Measurements from ENCODE around the gene KRT77. TPM values are rescaled to one million over a fixed set of nuclear protein-coding genes. Genes with fewer than 3 reads are reported as not detected.

KRT77 gene
- total RNA-seq, 1 donor, result not detected

DNA sequence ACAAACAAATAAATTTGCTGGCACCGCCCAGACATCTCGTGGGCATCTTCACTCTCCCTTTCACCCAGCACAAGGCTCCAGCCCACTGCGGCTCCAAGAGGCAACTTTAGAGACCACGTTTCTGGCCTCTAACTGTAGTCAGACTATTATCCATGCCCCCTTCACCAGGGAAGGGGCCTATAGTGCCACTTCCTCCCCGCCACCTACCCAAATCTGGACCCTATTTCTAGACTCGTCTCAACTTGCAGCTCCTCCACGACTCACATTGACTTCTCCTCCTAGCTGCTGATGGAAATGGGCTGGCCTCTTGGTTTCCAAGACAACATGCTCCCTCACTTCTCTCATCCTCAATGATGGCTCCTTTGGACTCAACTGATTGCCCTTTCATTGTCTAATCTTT, 35.4 kb downstream of the KRT77 start:
- no peak overlapping the region for H3K4me3 ChIP-seq (ENCODE audit: low read length)
- no peaks in the 10 kb centered on the region for H3K4me1 ChIP-seq (ENCODE audit: insufficient read depth, low read length)
- no peaks in the 10 kb centered on the region for H3K27me3 ChIP-seq (ENCODE audit: insufficient read depth, low read length)
- H3K9me3 ChIP-seq (ENCODE audit: low read depth, low read length), result no peaks in the 10 kb centered on the region

DNA sequence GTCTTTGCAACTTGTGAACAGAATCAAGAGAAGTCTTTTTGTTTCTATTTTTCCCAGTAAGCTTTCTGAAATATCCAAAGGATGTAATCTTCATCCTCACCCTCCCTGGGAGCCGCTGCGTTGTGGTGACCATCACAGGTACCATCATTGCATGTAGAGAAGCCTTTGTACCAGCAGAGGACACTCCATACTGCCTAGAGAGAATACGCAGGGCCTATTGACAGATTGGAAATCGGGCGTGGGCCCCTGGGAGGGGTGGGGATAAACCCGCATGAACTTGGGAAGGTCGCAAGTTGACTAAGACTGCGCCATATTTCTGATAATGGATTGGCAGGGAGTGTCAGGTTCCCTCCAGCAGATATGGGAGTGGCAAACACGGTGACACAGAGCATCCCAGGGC, 35.8 kb downstream of the KRT77 start:
- Histone ChIP-seq H3K4me3 (ENCODE audit: low read length) (no peak overlapping the region), H3K27me3 (ENCODE audit: insufficient read depth, low read length) (no peaks in the 10 kb centered on the region), H3K4me1 (ENCODE audit: insufficient read depth, low read length) (no peaks in the 10 kb centered on the region), H3K9me3 (ENCODE audit: low read depth, low read length) (no peaks in the 10 kb centered on the region)

DNA sequence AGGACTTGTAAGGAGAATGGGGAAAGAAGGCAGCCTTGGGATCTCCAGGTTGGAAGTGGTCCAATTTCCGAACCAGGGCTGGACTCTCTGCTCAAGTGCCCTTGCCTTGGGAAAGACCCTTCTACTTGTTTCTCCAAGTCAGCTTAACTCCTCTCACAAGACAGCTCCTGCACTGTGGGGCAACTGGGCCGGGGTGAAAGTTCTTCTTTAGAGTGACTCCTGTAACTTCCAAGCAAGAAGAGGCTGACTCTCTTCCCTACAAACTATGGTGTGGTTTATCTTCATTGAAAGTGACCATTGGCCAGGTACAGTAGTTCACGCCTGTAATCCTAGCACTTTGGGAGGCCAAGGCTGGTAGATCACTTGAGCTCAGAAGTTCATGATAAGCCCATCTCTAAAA, 36.9 kb downstream of the KRT77 start:
- Histone ChIP-seq H3K9me3 (ENCODE audit: low read depth, low read length) (no peaks in the 10 kb centered on the region), H3K27me3 (ENCODE audit: insufficient read depth, low read length) (no peaks in the 10 kb centered on the region), H3K4me3 (ENCODE audit: low read length) (no peak overlapping the region), H3K4me1 (ENCODE audit: insufficient read depth, low read length) (peaks cover 5% of the 10 kb centered on the region)

DNA sequence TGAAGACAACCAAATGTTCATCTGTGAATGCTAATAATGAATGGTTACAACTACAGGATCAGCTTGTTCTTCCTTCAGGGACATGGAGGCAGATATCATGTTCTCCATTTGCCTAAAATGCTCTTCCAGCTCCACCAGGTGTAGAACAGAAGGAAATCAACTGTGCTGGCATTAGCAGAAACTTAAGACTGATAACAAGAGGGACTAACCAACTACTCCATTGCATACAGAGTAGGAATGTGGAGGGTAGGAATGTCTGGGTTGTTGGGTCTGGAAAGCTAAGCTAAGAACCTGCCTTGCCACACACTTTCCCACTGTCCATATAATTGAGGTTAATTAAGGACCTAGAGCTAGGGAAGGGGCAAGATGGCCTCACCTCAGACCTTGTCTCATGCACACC, 39.9 kb downstream of the KRT77 start:
- Histone ChIP-seq H3K27me3 (ENCODE audit: insufficient read depth, low read length) (no peaks in the 10 kb centered on the region), H3K4me3 (ENCODE audit: low read length) (no peak overlapping the region), H3K9me3 (ENCODE audit: low read depth, low read length) (no peaks in the 10 kb centered on the region), H3K4me1 (ENCODE audit: insufficient read depth, low read length) (peaks cover 5% of the 10 kb centered on the region)

DNA sequence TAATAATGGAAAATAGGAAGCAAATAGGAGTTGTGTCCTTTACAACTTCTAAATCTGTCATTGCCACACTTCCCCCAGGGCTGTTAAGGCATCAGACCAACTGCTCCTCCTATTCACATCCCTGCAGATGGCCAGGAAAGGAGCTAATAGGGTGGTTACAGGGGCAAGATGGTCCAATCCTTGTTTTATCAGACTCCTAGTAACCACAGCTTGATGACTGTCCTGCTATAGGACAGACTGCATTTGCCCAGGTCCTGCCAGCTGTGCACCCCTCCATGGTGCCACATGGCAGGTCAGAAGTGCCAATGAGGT, 40.5 kb downstream of the KRT77 start:
- no peaks in the 10 kb centered on the region for H3K27me3 ChIP-seq (ENCODE audit: insufficient read depth, low read length)
- H3K9me3 ChIP-seq (ENCODE audit: low read depth, low read length), result no peaks in the 10 kb centered on the region
- H3K4me3 ChIP-seq (ENCODE audit: low read length), result no peak overlapping the region
- H3K4me1 ChIP-seq (ENCODE audit: insufficient read depth, low read length), result peaks cover 5% of the 10 kb centered on the region

DNA sequence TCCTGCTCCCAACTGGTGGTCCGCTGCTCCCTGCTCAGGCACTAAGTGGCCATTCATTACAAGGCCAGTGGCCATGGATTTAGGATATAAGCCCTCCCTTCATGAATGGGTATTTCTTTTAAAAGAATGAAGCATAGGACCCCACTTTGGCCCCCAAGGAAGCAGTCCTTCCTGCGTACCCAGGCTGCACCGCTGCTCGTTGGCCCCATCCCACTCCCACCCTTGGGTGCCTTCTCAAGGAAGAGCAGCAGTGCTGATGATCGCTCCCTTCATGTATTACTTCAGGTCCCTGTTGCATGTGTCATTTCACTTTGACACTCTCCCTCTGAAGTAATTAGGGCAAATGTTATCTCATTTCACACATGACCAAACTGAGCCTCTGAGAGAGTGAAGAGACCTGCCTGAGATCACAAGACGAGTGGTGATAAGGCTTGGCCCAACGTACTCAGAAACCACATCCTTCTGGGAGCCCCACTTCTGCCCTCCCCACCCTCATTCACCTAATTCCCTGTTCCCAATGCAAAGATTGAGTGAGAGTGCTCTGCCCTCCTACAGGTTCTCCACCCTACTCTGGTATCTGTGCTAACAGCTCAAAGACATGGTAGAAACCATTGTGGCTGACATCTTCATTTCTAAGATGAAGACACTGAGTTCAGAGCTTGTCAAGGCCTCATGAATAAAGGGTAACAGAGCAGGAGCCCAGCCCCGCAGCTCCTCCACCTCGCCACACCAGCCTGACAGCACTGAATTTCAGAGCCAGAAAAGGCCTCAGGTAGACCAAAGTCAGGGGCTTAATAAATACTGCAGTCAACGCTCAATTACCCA, 41.0 kb downstream of the KRT77 start:
- Histone ChIP-seq H3K4me1 (ENCODE audit: insufficient read depth, low read length) (peaks cover 5% of the 10 kb centered on the region), H3K9me3 (ENCODE audit: low read depth, low read length) (no peaks in the 10 kb centered on the region), H3K27me3 (ENCODE audit: insufficient read depth, low read length) (no peaks in the 10 kb centered on the region), H3K4me3 (ENCODE audit: low read length) (no peak overlapping the region)

DNA sequence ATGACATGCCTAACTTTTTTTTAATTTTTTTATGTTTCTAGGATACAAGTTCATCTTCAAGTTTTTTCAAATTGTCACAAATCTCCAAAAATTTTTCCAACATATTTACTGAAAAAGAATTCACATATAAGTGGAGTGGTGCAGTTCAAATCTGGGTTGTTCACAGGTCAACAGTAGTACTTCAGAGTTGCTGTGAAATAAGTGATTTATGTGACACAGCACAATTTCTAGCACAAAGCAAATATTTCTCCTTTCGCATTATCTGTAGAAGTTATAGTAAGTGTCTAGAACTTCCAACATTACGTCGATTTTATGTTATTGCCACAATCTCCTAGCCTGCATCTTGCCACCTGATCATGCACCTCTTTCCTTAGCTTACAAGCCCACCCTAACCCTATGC, 41.7 kb downstream of the KRT77 start:
- H3K27me3 ChIP-seq (ENCODE audit: insufficient read depth, low read length), result no peaks in the 10 kb centered on the region
- H3K4me1 ChIP-seq (ENCODE audit: insufficient read depth, low read length), result peaks cover 5% of the 10 kb centered on the region
- H3K4me3 ChIP-seq (ENCODE audit: low read length), result no peak overlapping the region
- H3K9me3 ChIP-seq (ENCODE audit: low read depth, low read length), result no peaks in the 10 kb centered on the region

DNA sequence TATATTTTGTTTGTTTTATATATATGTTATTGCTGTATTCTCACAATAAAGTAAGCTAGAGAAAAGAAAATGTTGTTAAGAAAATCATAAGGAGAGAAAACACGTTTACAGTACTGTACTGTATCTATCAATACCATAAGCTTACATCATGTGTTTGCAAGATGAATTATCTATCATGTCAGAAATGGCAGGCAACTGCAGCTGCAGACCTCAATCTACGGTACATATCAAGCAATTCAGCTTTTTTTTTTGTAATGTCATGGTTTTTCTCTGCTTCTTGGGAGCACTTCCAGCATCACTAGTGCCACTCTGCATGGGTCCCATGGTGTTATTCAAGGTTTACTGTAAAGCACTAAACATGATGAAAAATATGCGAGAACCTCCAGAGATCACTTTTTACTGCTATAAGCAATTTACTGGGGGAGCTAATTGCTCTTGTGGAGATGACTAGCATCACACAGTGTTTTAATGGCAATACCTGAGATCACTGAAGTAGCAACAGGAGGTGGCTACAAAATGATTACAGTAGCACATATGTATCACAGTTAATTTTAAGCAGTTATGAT, 42.3 kb downstream of the KRT77 start:
- Histone ChIP-seq H3K4me1 (ENCODE audit: insufficient read depth, low read length) (peaks cover 5% of the 10 kb centered on the region), H3K9me3 (ENCODE audit: low read depth, low read length) (no peaks in the 10 kb centered on the region), H3K27me3 (ENCODE audit: insufficient read depth, low read length) (no peaks in the 10 kb centered on the region), H3K4me3 (ENCODE audit: low read length) (no peak overlapping the region)

DNA sequence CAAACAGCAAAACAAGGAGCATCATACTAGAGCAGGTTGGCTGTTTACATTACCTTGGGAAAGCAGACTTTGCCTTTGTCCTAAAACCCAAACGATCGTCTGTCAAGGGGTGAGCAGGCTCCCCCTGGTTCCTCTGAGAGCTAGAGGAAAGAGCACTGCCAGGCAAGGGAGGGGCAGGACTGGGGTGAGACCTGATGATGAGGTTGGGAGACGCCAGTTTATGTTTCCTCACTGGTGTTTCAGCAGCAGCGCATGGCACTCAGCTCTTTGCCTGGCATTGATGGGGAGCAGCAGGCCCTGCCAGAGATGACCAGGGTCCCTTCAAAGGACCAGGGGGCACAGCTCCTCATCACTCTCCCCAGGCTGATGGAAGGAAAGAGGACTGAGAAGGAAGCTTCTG, 43.4 kb downstream of the KRT77 start:
- Histone ChIP-seq H3K9me3 (ENCODE audit: low read depth, low read length) (no peaks in the 10 kb centered on the region), H3K4me3 (ENCODE audit: low read length) (no peak overlapping the region), H3K4me1 (ENCODE audit: insufficient read depth, low read length) (peaks cover 5% of the 10 kb centered on the region), H3K27me3 (ENCODE audit: insufficient read depth, low read length) (no peaks in the 10 kb centered on the region)

DNA sequence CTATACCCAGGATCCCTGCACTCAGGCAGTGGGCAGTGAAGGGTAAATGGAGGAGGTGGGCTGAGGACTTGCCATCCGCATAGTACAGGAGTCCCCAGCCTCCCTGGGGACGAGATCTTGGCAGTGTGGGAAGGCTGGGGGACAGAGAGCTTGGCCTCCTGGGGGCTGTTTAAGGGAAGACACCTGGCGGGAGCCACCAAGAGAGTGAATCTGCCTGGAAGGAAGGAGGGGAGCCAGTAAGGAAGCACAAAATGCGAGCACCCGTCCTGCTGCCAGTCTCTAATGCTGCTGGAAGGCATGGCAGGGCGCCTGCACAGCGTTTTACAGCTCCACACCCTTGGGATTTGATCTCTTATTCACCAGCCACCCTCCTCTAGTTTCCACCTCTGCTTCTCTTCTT, 43.9 kb downstream of the KRT77 start:
- Histone ChIP-seq H3K9me3 (ENCODE audit: low read depth, low read length) (no peaks in the 10 kb centered on the region), H3K4me3 (ENCODE audit: low read length) (no peak overlapping the region), H3K4me1 (ENCODE audit: insufficient read depth, low read length) (peaks cover 5% of the 10 kb centered on the region), H3K27me3 (ENCODE audit: insufficient read depth, low read length) (no peaks in the 10 kb centered on the region)

DNA sequence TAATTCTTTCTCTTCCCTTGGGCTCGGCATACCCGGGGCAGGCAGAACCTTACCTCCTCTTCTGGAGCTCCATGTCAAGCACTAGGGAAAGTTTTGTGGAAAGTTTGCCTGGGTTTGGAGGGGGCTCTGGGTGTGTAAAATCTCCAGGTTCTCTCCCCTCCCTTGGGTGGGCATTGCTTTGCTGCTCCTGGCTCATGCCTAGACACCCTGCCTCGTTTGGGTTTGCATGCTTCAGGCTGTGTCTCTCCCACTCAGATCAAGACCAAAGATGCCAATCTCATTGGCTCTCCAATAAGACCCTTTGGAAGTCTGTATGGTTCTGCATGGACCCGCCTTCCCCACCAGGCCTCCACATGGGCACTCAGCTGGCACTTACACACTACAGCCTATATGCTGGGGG, 45.1 kb downstream of the KRT77 start:
- peaks cover 5% of the 10 kb centered on the region for H3K4me1 ChIP-seq (ENCODE audit: insufficient read depth, low read length)
- no peak overlapping the region for H3K4me3 ChIP-seq (ENCODE audit: low read length)
- H3K9me3 ChIP-seq (ENCODE audit: low read depth, low read length), result no peaks in the 10 kb centered on the region
- H3K27me3 ChIP-seq (ENCODE audit: insufficient read depth, low read length), result peaks cover 3% of the 10 kb centered on the region

DNA sequence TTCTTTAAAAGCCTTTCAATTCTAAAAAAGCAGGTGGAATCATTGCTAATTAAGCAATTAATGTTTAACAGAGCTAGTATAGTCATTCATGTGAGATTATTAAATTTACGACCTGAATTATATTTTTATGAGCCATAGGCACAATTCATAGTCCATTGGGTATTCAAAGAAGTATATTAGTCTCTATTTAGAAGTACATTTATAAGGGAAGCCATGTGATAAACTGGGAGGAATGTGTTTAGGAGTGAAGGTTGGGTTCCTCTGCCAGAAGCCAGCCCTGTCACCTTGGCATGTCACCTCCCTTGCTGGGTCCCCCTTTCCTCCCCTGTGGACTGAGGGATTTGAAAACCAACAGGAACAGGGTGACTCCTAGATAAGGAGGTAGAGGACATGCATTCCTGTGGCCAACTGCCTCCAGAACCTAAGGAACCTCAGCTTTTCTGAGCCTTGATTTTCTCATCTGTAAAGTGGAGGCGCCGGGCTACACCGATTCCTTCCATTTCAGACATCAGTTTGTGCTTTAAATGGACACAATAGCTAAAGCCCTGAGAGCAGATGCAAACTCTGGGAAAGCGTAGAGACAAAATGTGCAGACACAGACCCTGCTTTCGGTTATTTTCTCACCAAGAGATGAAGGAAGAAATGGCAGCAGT, 45.9 kb downstream of the KRT77 start:
- peaks cover 5% of the 10 kb centered on the region for H3K4me1 ChIP-seq (ENCODE audit: insufficient read depth, low read length)
- H3K4me3 ChIP-seq (ENCODE audit: low read length), result no peak overlapping the region
- H3K9me3 ChIP-seq (ENCODE audit: low read depth, low read length), result no peaks in the 10 kb centered on the region
- H3K27me3 ChIP-seq (ENCODE audit: insufficient read depth, low read length), result peaks cover 3% of the 10 kb centered on the region

DNA sequence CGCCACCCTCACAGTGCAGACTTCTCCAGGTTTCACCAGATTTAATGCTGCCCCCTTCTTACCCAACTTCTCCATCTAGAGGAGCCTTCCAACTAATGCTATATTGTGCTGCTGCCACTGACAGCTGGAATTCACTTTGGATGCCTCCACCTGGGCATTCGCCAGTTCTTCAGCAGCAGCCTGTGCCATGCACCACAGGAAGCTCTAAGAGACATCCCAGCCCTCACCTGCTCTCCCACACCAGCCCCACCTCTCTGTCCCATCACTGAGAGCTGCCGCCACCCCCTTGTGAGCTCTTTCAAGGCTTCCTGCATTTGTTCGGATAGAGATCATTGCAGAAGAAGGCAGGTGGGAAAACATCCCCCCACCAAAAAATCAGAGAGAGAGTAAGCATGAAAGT, 46.7 kb downstream of the KRT77 start:
- peaks cover 3% of the 10 kb centered on the region for H3K27me3 ChIP-seq (ENCODE audit: insufficient read depth, low read length)
- no peaks in the 10 kb centered on the region for H3K9me3 ChIP-seq (ENCODE audit: low read depth, low read length)
- H3K4me3 ChIP-seq (ENCODE audit: low read length), result no peak overlapping the region
- no peaks in the 10 kb centered on the region for H3K4me1 ChIP-seq (ENCODE audit: insufficient read depth, low read length)

DNA sequence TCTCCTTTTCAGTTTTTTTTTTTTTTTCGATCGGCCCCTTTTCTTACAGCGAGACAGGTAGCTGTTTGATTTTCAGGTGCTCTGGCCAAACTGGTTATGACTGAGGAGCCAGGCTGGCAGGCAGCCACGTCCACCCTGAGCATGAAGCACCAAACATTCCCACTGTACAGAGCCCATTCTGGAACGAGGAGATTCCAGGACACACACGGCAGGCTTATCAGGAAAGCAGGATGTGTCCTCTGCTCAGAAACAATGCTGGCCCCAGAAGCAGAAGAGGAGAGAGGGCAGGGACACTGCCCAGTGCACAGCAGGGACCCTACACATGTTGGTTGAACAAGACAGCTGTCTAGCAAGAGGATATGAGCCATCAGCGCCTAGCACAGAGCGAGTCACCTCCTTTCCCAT, 47.6 kb downstream of the KRT77 start:
- H3K4me3 ChIP-seq (ENCODE audit: low read length), result no peak overlapping the region
- H3K27me3 ChIP-seq (ENCODE audit: insufficient read depth, low read length), result peaks cover 3% of the 10 kb centered on the region
- no peaks in the 10 kb centered on the region for H3K4me1 ChIP-seq (ENCODE audit: insufficient read depth, low read length)
- no peaks in the 10 kb centered on the region for H3K9me3 ChIP-seq (ENCODE audit: low read depth, low read length)

DNA sequence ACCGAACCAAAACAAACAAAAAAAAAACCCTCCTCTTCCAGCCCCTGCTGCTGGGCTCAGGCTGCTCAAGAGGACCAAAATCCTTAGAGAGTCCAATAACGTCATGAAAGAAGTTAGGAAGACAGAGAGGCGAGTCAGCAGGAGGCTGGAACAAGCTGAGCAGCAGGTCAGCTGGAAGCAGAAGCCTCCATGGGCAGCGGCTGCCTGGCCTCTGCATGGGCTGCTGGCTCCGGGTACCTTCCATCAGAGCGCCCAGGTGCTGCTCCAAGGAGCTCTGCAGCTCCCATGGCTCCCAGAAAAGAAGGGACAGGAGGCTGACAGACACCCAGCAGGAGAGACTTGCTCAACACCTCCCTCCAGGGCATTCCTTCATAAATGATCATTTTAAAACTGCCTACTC, 48.1 kb downstream of the KRT77 start:
- H3K9me3 ChIP-seq (ENCODE audit: low read depth, low read length), result no peaks in the 10 kb centered on the region
- peaks cover 3% of the 10 kb centered on the region for H3K27me3 ChIP-seq (ENCODE audit: insufficient read depth, low read length)
- H3K4me1 ChIP-seq (ENCODE audit: insufficient read depth, low read length), result no peaks in the 10 kb centered on the region
- no peak overlapping the region for H3K4me3 ChIP-seq (ENCODE audit: low read length)

All from mononuclear cell (primary cell).